Measurements from ENCODE around the gene SLC39A2.

- TF ChIP-seq FOXM1 (IDR thresholded peaks at IDR 0.05; ENCODE audit: borderline replicate concordance) (no peak), FOXK2 (IDR thresholded peaks at IDR 0.05) (no peak), ZNF384 (IDR thresholded peaks at IDR 0.05) (no peak), ELF4 (IDR thresholded peaks at IDR 0.05) (no peak), FOXA1 (IDR thresholded peaks at IDR 0.05) (no peak), SP1 (IDR thresholded peaks at IDR 0.05) (no peak), NFRKB (IDR thresholded peaks at IDR 0.05) (no peak)
- TF ChIP-seq, protein P1, sequence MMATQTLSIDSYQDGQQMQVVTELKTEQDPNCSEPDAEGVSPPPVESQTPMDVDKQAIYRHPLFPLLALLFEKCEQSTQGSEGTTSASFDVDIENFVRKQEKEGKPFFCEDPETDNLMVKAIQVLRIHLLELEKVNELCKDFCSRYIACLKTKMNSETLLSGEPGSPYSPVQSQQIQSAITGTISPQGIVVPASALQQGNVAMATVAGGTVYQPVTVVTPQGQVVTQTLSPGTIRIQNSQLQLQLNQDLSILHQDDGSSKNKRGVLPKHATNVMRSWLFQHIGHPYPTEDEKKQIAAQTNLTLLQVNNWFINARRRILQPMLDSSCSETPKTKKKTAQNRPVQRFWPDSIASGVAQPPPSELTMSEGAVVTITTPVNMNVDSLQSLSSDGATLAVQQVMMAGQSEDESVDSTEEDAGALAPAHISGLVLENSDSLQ (IDR thresholded peaks at IDR 0.05), result no peak
Measured at GRCh38 chr14:21026988-21027315, 27.9 kb downstream of the SLC39A2 start.
